ENCODE results near the gene SCEL. TPM values are rescaled to one million over a fixed set of nuclear protein-coding genes. Genes with fewer than 3 reads are reported as not detected.

SCEL gene
- polyA plus RNA-seq (2013, experiment 1 of 4), result not detected
- not detected for polyA plus RNA-seq (2013, experiment 2 of 4)
- not detected for polyA plus RNA-seq (2013, experiment 3 of 4)
- not detected for polyA plus RNA-seq (2013, experiment 4 of 4)

- 94 to 100% methylated on average over 1 of the region's 1 CpG for WGBS, 2 experiments
- no peaks in the 10 kb centered on the region for H3K27me3 ChIP-seq (ENCODE audit: control insufficient read depth, insufficient read depth, low read length, poor library complexity, severe bottlenecking)
- no peaks in the 10 kb centered on the region for H3K9me3 ChIP-seq (ENCODE audit: control insufficient read depth, low read length)
- no peaks in the 10 kb centered on the region for H3K36me3 ChIP-seq (ENCODE audit: control insufficient read depth, insufficient read depth, low read length)
- no peaks in the 10 kb centered on the region for H3K4me1 ChIP-seq (ENCODE audit: control insufficient read depth, insufficient read depth, low read length)
- no peak within 1 kb of the TSS for H3K4me3 ChIP-seq (ENCODE audit: insufficient read depth, low read depth, low read length)
- H3K27ac ChIP-seq (ENCODE audit: insufficient read depth, low read depth, low read length, poor library complexity, severe bottlenecking), result no peak within 1 kb of the TSS
Measured at GRCh38 chr13:77535448-77535847, at the start of gene SCEL. Gene SCEL, plus strand, starts transcription at chr13:77535706. Its CDS starts 20,170 bp downstream, at chr13:77555876.

- Histone ChIP-seq H3K36me3 (ENCODE audit: control insufficient read depth, insufficient read depth, low read length) (no peaks in the 10 kb centered on the region), H3K27me3 (ENCODE audit: control insufficient read depth, insufficient read depth, low read length, poor library complexity, severe bottlenecking) (no peaks in the 10 kb centered on the region), H3K27ac (ENCODE audit: insufficient read depth, low read depth, low read length, poor library complexity, severe bottlenecking) (no peak overlapping the region), H3K4me1 (ENCODE audit: control insufficient read depth, insufficient read depth, low read length) (no peaks in the 10 kb centered on the region), H3K4me3 (ENCODE audit: insufficient read depth, low read depth, low read length) (no peak overlapping the region), H3K9me3 (ENCODE audit: control insufficient read depth, low read length) (no peaks in the 10 kb centered on the region)
- 94 to 95% methylated on average over 3 to 4 of the region's 4 CpGs for WGBS, 2 experiments
Measured at GRCh38 chr13:77489566-77490337, 45.8 kb upstream of the SCEL start.

DNA sequence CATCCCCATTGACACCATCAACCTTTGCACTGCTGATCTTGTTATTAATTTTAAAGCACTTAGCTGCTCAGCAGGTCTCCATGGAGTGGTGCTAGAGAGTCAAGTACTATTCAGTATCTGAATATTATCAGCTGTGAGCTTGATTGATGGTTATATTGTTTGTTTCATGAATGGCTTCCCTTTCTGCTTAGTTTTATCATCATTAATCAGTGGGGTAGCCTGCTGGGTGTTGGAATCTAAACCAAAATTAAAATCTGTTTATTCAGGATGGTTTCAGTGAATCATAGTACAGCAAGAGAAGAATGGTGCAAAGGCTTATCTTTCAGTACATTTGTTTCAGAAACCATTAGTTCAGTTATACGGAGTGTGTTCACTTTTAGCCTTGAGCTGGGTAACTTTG lies 42.5 kb upstream of the SCEL start:
- H3K4me3 ChIP-seq (ENCODE audit: insufficient read depth, low read depth, low read length), result no peak overlapping the region
- H3K27ac ChIP-seq (ENCODE audit: insufficient read depth, low read depth, low read length, poor library complexity, severe bottlenecking), result no peak overlapping the region
- no peaks in the 10 kb centered on the region for H3K27me3 ChIP-seq (ENCODE audit: control insufficient read depth, insufficient read depth, low read length, poor library complexity, severe bottlenecking)
- 83 to 100% methylated on average over 1 of the region's 1 CpG for WGBS, 2 experiments
- no peaks in the 10 kb centered on the region for H3K9me3 ChIP-seq (ENCODE audit: control insufficient read depth, low read length)
- H3K36me3 ChIP-seq (ENCODE audit: control insufficient read depth, insufficient read depth, low read length), result no peaks in the 10 kb centered on the region
- no peaks in the 10 kb centered on the region for H3K4me1 ChIP-seq (ENCODE audit: control insufficient read depth, insufficient read depth, low read length)

GRCh38 chr13:77494226-77494625 lies 41.3 kb upstream of the SCEL start:
- H3K4me3 ChIP-seq (ENCODE audit: insufficient read depth, low read depth, low read length), result no peak overlapping the region
- no peaks in the 10 kb centered on the region for H3K27me3 ChIP-seq (ENCODE audit: control insufficient read depth, insufficient read depth, low read length, poor library complexity, severe bottlenecking)
- WGBS, 2 experiments, result 95 to 100% methylated on average over 2 of the region's 3 CpGs
- no peaks in the 10 kb centered on the region for H3K4me1 ChIP-seq (ENCODE audit: control insufficient read depth, insufficient read depth, low read length)
- no peaks in the 10 kb centered on the region for H3K9me3 ChIP-seq (ENCODE audit: control insufficient read depth, low read length)
- no peak overlapping the region for H3K27ac ChIP-seq (ENCODE audit: insufficient read depth, low read depth, low read length, poor library complexity, severe bottlenecking)
- no peaks in the 10 kb centered on the region for H3K36me3 ChIP-seq (ENCODE audit: control insufficient read depth, insufficient read depth, low read length)

DNA sequence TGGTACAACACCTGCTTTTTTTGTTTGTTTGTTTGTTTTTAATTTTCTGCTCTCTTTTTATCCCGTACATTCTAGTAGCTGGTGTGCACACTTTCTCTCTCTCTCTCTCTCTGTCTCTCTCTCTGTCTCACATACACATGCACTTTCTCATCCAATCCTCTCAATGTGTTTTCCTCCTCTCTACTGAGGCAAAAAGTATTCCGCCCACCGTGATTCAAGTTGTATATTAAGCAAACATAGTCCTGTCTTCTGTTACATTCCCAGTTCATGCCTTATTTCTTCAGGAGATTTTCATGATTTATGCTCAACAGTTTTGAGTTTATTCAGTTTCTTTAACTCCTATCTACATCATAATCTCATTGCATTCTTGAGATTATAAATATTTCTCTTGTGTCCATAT lies 38.2 kb upstream of the SCEL start:
- no peak overlapping the region for H3K4me3 ChIP-seq (ENCODE audit: insufficient read depth, low read depth, low read length)
- no peaks in the 10 kb centered on the region for H3K27me3 ChIP-seq (ENCODE audit: control insufficient read depth, insufficient read depth, low read length, poor library complexity, severe bottlenecking)
- no peak overlapping the region for H3K27ac ChIP-seq (ENCODE audit: insufficient read depth, low read depth, low read length, poor library complexity, severe bottlenecking)
- 93 to 95% methylated on average over 3 of the region's 3 CpGs for WGBS, 2 experiments
- no peaks in the 10 kb centered on the region for H3K36me3 ChIP-seq (ENCODE audit: control insufficient read depth, insufficient read depth, low read length)
- H3K9me3 ChIP-seq (ENCODE audit: control insufficient read depth, low read length), result no peaks in the 10 kb centered on the region
- H3K4me1 ChIP-seq (ENCODE audit: control insufficient read depth, insufficient read depth, low read length), result no peaks in the 10 kb centered on the region

DNA sequence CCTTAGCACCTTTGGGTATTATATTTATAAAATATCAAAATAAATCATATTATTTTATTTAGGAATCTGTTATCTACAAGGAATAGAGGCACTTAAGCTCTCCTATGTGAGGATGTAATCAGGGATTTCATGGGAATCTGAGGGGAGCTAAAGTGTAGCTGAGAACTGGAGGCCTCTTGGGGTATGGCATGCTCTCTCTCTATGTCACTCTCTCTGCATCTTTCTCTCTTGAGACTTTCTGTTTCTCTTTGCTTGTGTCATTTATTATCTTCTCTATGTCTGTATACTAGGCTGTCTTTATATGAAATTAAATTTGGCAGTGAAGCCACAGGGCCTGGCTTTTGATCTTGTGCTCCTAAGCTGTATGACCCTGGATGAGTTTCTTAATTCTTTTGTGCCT lies 37.7 kb upstream of the SCEL start:
- Histone ChIP-seq H3K4me1 (ENCODE audit: control insufficient read depth, insufficient read depth, low read length) (no peaks in the 10 kb centered on the region), H3K27ac (ENCODE audit: insufficient read depth, low read depth, low read length, poor library complexity, severe bottlenecking) (no peak overlapping the region), H3K27me3 (ENCODE audit: control insufficient read depth, insufficient read depth, low read length, poor library complexity, severe bottlenecking) (no peaks in the 10 kb centered on the region), H3K9me3 (ENCODE audit: control insufficient read depth, low read length) (no peaks in the 10 kb centered on the region), H3K36me3 (ENCODE audit: control insufficient read depth, insufficient read depth, low read length) (no peaks in the 10 kb centered on the region), H3K4me3 (ENCODE audit: insufficient read depth, low read depth, low read length) (no peak overlapping the region)

DNA sequence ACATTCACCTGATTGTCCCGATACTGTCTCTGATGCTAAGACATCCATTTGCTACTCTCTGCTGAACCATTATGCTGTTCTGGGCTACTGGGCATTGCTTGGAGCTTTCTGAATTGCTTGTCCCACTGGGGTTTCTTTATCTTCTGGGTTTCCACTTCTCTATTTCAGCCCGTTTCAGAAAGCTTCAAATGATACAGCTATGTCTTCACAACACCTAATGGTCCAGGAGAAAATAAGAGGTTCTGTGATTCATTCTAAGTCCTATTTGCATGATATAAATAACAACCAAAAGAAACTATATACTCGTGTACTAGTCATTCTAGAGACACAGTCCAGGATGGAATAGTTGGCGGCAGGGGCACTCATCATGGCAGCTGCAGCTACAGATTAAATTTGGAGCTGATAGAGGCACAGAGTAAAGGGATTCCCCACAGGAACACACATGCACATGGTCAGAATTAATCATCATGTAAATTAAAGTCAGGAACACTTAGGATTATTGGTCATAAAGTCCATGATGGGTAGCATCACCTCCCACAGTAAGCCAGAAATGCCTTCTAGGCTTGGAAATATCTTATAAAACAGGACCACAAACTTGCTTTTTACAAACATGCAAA lies 33.3 kb upstream of the SCEL start:
- WGBS, 2 experiments, result 90 to 96% methylated on average over 3 to 4 of the region's 4 CpGs
- Histone ChIP-seq H3K4me3 (ENCODE audit: insufficient read depth, low read depth, low read length) (no peak overlapping the region), H3K4me1 (ENCODE audit: control insufficient read depth, insufficient read depth, low read length) (no peaks in the 10 kb centered on the region), H3K36me3 (ENCODE audit: control insufficient read depth, insufficient read depth, low read length) (no peaks in the 10 kb centered on the region), H3K27ac (ENCODE audit: insufficient read depth, low read depth, low read length, poor library complexity, severe bottlenecking) (no peak overlapping the region), H3K27me3 (ENCODE audit: control insufficient read depth, insufficient read depth, low read length, poor library complexity, severe bottlenecking) (no peaks in the 10 kb centered on the region), H3K9me3 (ENCODE audit: control insufficient read depth, low read length) (no peaks in the 10 kb centered on the region)

GRCh38 chr13:77503398-77503797 lies 32.1 kb upstream of the SCEL start:
- WGBS, 2 experiments, result 92 to 94% methylated on average over 5 of the region's 5 CpGs
- H3K27me3 ChIP-seq (ENCODE audit: control insufficient read depth, insufficient read depth, low read length, poor library complexity, severe bottlenecking), result no peaks in the 10 kb centered on the region
- no peaks in the 10 kb centered on the region for H3K4me1 ChIP-seq (ENCODE audit: control insufficient read depth, insufficient read depth, low read length)

GRCh38 chr13:77506874-77507273 lies 28.6 kb upstream of the SCEL start:
- Histone ChIP-seq H3K27ac (ENCODE audit: insufficient read depth, low read depth, low read length, poor library complexity, severe bottlenecking) (no peak overlapping the region), H3K27me3 (ENCODE audit: control insufficient read depth, insufficient read depth, low read length, poor library complexity, severe bottlenecking) (no peaks in the 10 kb centered on the region), H3K4me1 (ENCODE audit: control insufficient read depth, insufficient read depth, low read length) (no peaks in the 10 kb centered on the region), H3K9me3 (ENCODE audit: control insufficient read depth, low read length) (no peaks in the 10 kb centered on the region), H3K36me3 (ENCODE audit: control insufficient read depth, insufficient read depth, low read length) (no peaks in the 10 kb centered on the region), H3K4me3 (ENCODE audit: insufficient read depth, low read depth, low read length) (no peak overlapping the region)
- 100% methylated on average over 3 of the region's 3 CpGs for WGBS, 2 experiments

More at GRCh38 chr13:77503398-77503797, 32.1 kb upstream of the SCEL start:
- Histone ChIP-seq H3K4me3 (ENCODE audit: insufficient read depth, low read depth, low read length) (no peak overlapping the region), H3K9me3 (ENCODE audit: control insufficient read depth, low read length) (no peaks in the 10 kb centered on the region), H3K27ac (ENCODE audit: insufficient read depth, low read depth, low read length, poor library complexity, severe bottlenecking) (no peak overlapping the region), H3K36me3 (ENCODE audit: control insufficient read depth, insufficient read depth, low read length) (no peaks in the 10 kb centered on the region)

DNA sequence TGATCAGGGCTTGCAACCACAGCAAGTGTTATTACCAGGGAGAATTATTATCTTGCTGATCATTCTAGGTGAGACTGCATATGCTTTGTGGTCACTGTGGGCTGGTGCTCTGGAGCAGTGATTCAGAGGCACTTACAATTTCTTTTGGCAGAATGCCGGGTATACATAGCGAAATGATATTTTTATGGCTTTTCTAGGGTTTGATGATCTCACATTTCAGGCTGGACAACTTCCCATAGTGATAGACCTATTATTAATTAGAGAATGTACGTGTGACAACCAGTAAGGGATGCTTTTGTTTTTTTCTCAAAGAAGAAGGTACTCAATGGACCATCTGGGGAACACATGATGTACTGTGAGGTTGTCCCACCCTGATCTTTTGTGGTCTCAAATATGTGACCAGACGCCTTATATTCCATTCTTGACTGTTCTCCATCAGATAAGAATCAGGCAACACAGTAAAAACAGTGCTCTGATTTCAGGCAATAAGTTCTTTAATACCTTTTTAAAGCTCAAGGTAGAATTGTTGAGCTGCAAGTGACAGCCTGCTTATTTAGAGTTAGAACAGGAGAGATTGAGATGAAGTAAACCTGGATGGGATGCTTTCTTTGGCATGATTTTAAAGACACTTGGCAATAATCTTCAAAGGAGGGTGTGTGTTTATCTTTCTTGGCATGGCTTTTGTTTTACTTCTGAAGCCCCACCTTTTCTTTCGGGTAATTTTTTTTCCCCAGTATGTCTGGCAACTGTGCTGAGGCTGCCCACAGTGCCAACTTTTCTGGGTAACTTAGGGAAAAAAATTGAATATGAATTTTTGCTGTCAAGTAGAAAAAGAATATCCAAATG lies 27.4 kb upstream of the SCEL start:
- Histone ChIP-seq H3K36me3 (ENCODE audit: control insufficient read depth, insufficient read depth, low read length) (no peaks in the 10 kb centered on the region), H3K27me3 (ENCODE audit: control insufficient read depth, insufficient read depth, low read length, poor library complexity, severe bottlenecking) (no peaks in the 10 kb centered on the region), H3K27ac (ENCODE audit: insufficient read depth, low read depth, low read length, poor library complexity, severe bottlenecking) (no peak overlapping the region), H3K9me3 (ENCODE audit: control insufficient read depth, low read length) (no peaks in the 10 kb centered on the region), H3K4me1 (ENCODE audit: control insufficient read depth, insufficient read depth, low read length) (no peaks in the 10 kb centered on the region), H3K4me3 (ENCODE audit: insufficient read depth, low read depth, low read length) (no peak overlapping the region)
- WGBS, 2 experiments, result 90 to 94% methylated on average over 5 of the region's 5 CpGs

Measured in ectodermal cell (in vitro differentiated cells).